HAP-1 (cell line): ENCODE data around the gene B9D2.
"Not testable (repeated sequence)": the region's sequence is repeated elsewhere in the genome, so short reads cannot be mapped to it uniquely, and the experiment has no call there.

ENCODE experiments used
- DNase-seq, 2 experiments: peaks; one replicate each; pipeline ENCODE4 v3.0.0-alpha.2; 2016 to 2020; ENCODE audit warnings: low spot score in 2 of 2
- H3K27me3 ChIP-seq: fragments of 250-450 bp; sonication (Bioruptor Pico); 2 replicates; pipeline ENCODE4 v1.5.1; 2020; ENCODE audit warnings: low read depth, mild to moderate bottlenecking, moderate library complexity
- H3K36me3 ChIP-seq: fragments of 250-450 bp; sonication (Bioruptor Pico); replicated peaks from 2 replicates; pipeline ENCODE4 v1.5.1; 2020; ENCODE audit warnings: mild to moderate bottlenecking
- H3K4me1 ChIP-seq: fragments of 250-450 bp; sonication (Bioruptor Pico); 2 replicates; pipeline ENCODE4 v1.5.1; 2020; ENCODE audit warnings: mild to moderate bottlenecking
- H3K4me3 ChIP-seq: fragments of 250-450 bp; sonication (Bioruptor Pico); 2 replicates; pipeline ENCODE4 v1.5.1; 2020; ENCODE audit warnings: mild to moderate bottlenecking, moderate library complexity
- H3K9me3 ChIP-seq: fragments of 250-450 bp; sonication (Bioruptor Pico); 2 replicates; pipeline ENCODE4 v1.5.1; 2020; ENCODE audit warnings: mild to moderate bottlenecking, moderate library complexity
- in situ Hi-C: fragments of 300-500 bp; cut with MboI; formaldehyde crosslinking; loops from 3 replicates; pipeline ENCODE4 v1.14.3; 2020; ENCODE audit warnings: low sequenced_read_pairs, inconsistent platforms, mixed read lengths

B9D2 gene

GRCh38 chr19:41356984-41357739 is 6.8 kb downstream of the B9D2 start:
- no peaks in the 10 kb centered on the region for H3K9me3 ChIP-seq
- in situ Hi-C loops: no loop called here
- no peak for DNase-seq
- H3K4me3 ChIP-seq: no peak overlapping the region
- H3K27me3 ChIP-seq: no peaks in the 10 kb centered on the region
- H3K4me1 ChIP-seq: peaks cover 3% of the 10 kb centered on the region; the same call in 1 of the 2 replicates
- no peaks in the 10 kb centered on the region for H3K36me3 ChIP-seq

GRCh38 chr19:41355802-41356201 is 8.1 kb downstream of the B9D2 start:
- Histone ChIP-seq H3K27me3 (no peaks in the 10 kb centered on the region), H3K4me1 (peaks cover 3% of the 10 kb centered on the region; the same call in 1 of the 2 replicates), H3K36me3 (no peaks in the 10 kb centered on the region), H3K4me3 (no peak overlapping the region), H3K9me3 (no peaks in the 10 kb centered on the region)
- in situ Hi-C loops: no loop called here
- DNase-seq: no peak

GRCh38 chr19:41355035-41355434 is 8.9 kb downstream of the B9D2 start:
- in situ Hi-C loops: no loop called here

GRCh38 chr19:41354343-41354953 is 9.5 kb downstream of the B9D2 start:
- in situ Hi-C loops: no loop called here
- DNase-seq: no peak

More at GRCh38 chr19:41355035-41355434, 8.9 kb downstream of the B9D2 start:
- H3K4me3 ChIP-seq: no peak overlapping the region
- no peak for DNase-seq
- H3K27me3 ChIP-seq: no peaks in the 10 kb centered on the region
- H3K4me1 ChIP-seq: peaks cover 3% of the 10 kb centered on the region; the same call in 1 of the 2 replicates
- no peaks in the 10 kb centered on the region for H3K36me3 ChIP-seq
- no peaks in the 10 kb centered on the region for H3K9me3 ChIP-seq

GRCh38 chr19:41353466-41354342 is 10.2 kb downstream of the B9D2 start, which contains the start of gene TGFB1:
TGFB1 (minus strand) TSS chr19:41353922; CDS start chr19:41353044, 878 bp downstream.
- in situ Hi-C loops: no loop called here
- H3K9me3 ChIP-seq: no peaks in the 10 kb centered on the region
- DNase-seq: peak; percentile 58 to 88
- H3K36me3 ChIP-seq: no peaks in the 10 kb centered on the region
- peak within 1 kb of the TSS; percentile 73 for H3K4me3 ChIP-seq
- H3K4me1 ChIP-seq: peaks cover 3% of the 10 kb centered on the region; the same call in 1 of the 2 replicates
- H3K27me3 ChIP-seq: no peaks in the 10 kb centered on the region

More at GRCh38 chr19:41354343-41354953, 9.5 kb downstream of the B9D2 start:
- H3K36me3 ChIP-seq: no peaks in the 10 kb centered on the region
- peak overlapping the region; percentile 73 for H3K4me3 ChIP-seq
- H3K4me1 ChIP-seq: peaks cover 3% of the 10 kb centered on the region; the same call in 1 of the 2 replicates
- no peaks in the 10 kb centered on the region for H3K9me3 ChIP-seq
- no peaks in the 10 kb centered on the region for H3K27me3 ChIP-seq

- no peaks in the 10 kb centered on the region for H3K27me3 ChIP-seq
- DNase-seq: peak in 1 of 2 experiments; percentile 78
- in situ Hi-C loops: no loop called here
- H3K36me3 ChIP-seq: no peaks in the 10 kb centered on the region
- H3K4me1 ChIP-seq: peaks cover 3% of the 10 kb centered on the region; the same call in 1 of the 2 replicates
- no peaks in the 10 kb centered on the region for H3K9me3 ChIP-seq
- H3K4me3 ChIP-seq: peak overlapping the region; percentile 73
Observed at GRCh38 chr19:41352609-41353465, 11.1 kb downstream of the B9D2 start.

GRCh38 chr19:41352279-41352608 is 11.7 kb downstream of the B9D2 start:
- H3K4me3 ChIP-seq: peak overlapping the region; percentile 73
- H3K27me3 ChIP-seq: no peaks in the 10 kb centered on the region
- peaks cover 3% of the 10 kb centered on the region; the same call in 1 of the 2 replicates for H3K4me1 ChIP-seq
- in situ Hi-C loops: no loop called here
- H3K9me3 ChIP-seq: no peaks in the 10 kb centered on the region
- H3K36me3 ChIP-seq: no peaks in the 10 kb centered on the region; the same call in 1 of the 2 replicates
- DNase-seq: no peak

GRCh38 chr19:41351339-41352245 is 12.4 kb downstream of the B9D2 start:
- H3K27me3 ChIP-seq: no peaks in the 10 kb centered on the region
- DNase-seq: peak; percentile 41 to 78
- in situ Hi-C loops: no loop called here
- H3K4me3 ChIP-seq: peak overlapping the region; percentile 73
- no peaks in the 10 kb centered on the region; the same call in 1 of the 2 replicates for H3K36me3 ChIP-seq
- peaks cover 3% of the 10 kb centered on the region; the same call in 1 of the 2 replicates for H3K4me1 ChIP-seq
- no peaks in the 10 kb centered on the region for H3K9me3 ChIP-seq

GRCh38 chr19:41350735-41351338 is 13.1 kb downstream of the B9D2 start:
- Histone ChIP-seq H3K36me3 (peaks cover 6% of the 10 kb centered on the region), H3K27me3 (no peaks in the 10 kb centered on the region), H3K9me3 (no peaks in the 10 kb centered on the region), H3K4me3 (peak overlapping the region; percentile 73), H3K4me1 (peaks cover 3% of the 10 kb centered on the region; the same call in 1 of the 2 replicates)
- in situ Hi-C loops: no loop called here
- DNase-seq: no peak

- peaks cover 16% of the 10 kb centered on the region for H3K36me3 ChIP-seq
- H3K27me3 ChIP-seq, in situ Hi-C loops, H3K4me3 ChIP-seq, H3K4me1 ChIP-seq, H3K9me3 ChIP-seq, DNase-seq: not testable (repeated sequence)
Observed at GRCh38 chr19:41346916-41347315, 17.0 kb downstream of the B9D2 start.

GRCh38 chr19:41344162-41344561 is 19.8 kb downstream of the B9D2 start:
- in situ Hi-C loops: no loop called here
- H3K4me1 ChIP-seq: no peaks in the 10 kb centered on the region
- no peaks in the 10 kb centered on the region for H3K27me3 ChIP-seq
- H3K9me3 ChIP-seq: no peaks in the 10 kb centered on the region
- H3K36me3 ChIP-seq: peaks cover 27% of the 10 kb centered on the region
- DNase-seq: no peak
- no peak overlapping the region for H3K4me3 ChIP-seq
